ENCODE data around the gene LRRC74A. TPM values are rescaled to one million over a fixed set of nuclear protein-coding genes. Genes with fewer than 3 reads are reported as not detected.

LRRC74A gene
- total and polyA plus RNA-seq, 2 experiments from 2014 or later = not detected

DNA sequence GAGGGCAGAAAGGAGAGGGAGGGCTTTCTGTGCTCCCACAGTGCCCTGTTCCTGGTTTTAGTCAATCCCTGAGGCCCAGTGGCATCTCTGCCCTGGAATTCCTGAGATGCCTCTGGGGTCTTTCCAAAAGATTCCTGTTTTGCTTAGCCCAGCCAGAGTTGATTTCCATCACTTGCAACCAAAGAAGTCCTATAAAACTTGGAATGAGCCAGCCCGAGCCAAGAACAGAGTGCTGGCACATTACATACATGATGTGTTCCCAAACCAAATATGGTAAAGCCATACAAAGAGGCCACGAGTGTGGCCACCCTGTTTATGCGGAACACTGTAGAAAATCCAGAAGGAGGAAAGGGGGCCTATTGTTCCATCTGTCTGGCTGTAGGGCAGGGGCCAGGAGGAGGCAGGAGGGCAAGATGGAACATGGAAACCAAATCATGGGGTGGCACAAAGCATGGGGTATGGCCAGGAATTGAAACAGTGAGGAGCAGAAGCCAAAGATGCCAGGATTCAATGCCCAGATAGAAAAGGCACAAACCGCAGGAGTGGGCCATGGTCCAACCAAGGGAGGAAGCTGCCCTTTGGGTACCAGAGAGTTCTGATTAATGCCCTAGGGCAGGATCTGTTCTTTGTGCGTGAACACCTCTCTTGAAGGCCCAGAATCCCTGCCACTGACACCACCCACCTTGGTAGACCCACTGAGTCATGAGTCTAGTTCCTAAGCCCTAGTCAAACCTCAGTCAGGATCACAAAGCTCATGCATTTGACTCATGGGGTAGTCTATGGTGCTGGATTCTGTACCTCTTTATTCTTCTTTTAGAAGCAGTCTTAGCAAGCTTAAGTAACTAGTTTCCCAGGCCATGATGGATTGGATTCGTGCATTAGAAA is 75.2 kb downstream of the LRRC74A start:
- Mint-ChIP-seq H3K4me3 (no peak overlapping the region), H3K27ac (no peak overlapping the region), H3K27me3 (ENCODE audit: insufficient read depth, low read depth, poor library complexity) (peaks cover 14% of the 10 kb centered on the region), H3K9me3 (peaks cover 24% of the 10 kb centered on the region), H3K36me3 (ENCODE audit: low read depth) (0 out of 3 replicates have a peak, but pooled peaks cover 5% of the 10 kb centered on the region), H3K4me1 (peaks cover 7% of the 10 kb centered on the region; the same call in 2 of the 3 replicates)
- no peak for TF ChIP-seq EZH2phosphoT487 (IDR thresholded peaks at IDR 0.05; ENCODE audit: unreplicated experiment)
- no peak for TF ChIP-seq NANOG (IDR thresholded peaks at IDR 0.05; ENCODE audit: borderline replicate concordance)
- TF ChIP-seq JUNB (IDR thresholded peaks at IDR 0.05; ENCODE audit: unreplicated experiment) = no peak
- no peak for TF ChIP-seq CREB1 (CRISPR knock-in tag; IDR thresholded peaks at IDR 0.05; ENCODE audit: low read depth)
- TF ChIP-seq EZH2 (IDR thresholded peaks at IDR 0.05; ENCODE audit: low read depth, unreplicated experiment) = no peak
- no peak for TF ChIP-seq ZNF114 (CRISPR knock-in tag; IDR thresholded peaks at IDR 0.05)
- no peak for TF ChIP-seq ZNF462 (CRISPR knock-in tag; IDR thresholded peaks at IDR 0.05)
- TF ChIP-seq STAT1 (IDR thresholded peaks at IDR 0.05; ENCODE audit: unreplicated experiment) = no peak
- no peak for TF ChIP-seq POLR2AphosphoS5 (IDR thresholded peaks at IDR 0.05; ENCODE audit: low read depth)
- TF ChIP-seq, protein P1, sequence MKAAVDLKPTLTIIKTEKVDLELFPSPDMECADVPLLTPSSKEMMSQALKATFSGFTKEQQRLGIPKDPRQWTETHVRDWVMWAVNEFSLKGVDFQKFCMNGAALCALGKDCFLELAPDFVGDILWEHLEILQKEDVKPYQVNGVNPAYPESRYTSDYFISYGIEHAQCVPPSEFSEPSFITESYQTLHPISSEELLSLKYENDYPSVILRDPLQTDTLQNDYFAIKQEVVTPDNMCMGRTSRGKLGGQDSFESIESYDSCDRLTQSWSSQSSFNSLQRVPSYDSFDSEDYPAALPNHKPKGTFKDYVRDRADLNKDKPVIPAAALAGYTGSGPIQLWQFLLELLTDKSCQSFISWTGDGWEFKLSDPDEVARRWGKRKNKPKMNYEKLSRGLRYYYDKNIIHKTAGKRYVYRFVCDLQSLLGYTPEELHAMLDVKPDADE (IDR thresholded peaks at IDR 0.05) = no peak
- TF ChIP-seq ZNF331 (CRISPR knock-in tag; IDR thresholded peaks at IDR 0.05; ENCODE audit: low read depth) = no peak
- TF ChIP-seq CTCF (conservative IDR thresholded peaks at IDR 0.05; ENCODE audit: low read depth in 2 of 2) = no peak
- TF ChIP-seq, protein P2, sequence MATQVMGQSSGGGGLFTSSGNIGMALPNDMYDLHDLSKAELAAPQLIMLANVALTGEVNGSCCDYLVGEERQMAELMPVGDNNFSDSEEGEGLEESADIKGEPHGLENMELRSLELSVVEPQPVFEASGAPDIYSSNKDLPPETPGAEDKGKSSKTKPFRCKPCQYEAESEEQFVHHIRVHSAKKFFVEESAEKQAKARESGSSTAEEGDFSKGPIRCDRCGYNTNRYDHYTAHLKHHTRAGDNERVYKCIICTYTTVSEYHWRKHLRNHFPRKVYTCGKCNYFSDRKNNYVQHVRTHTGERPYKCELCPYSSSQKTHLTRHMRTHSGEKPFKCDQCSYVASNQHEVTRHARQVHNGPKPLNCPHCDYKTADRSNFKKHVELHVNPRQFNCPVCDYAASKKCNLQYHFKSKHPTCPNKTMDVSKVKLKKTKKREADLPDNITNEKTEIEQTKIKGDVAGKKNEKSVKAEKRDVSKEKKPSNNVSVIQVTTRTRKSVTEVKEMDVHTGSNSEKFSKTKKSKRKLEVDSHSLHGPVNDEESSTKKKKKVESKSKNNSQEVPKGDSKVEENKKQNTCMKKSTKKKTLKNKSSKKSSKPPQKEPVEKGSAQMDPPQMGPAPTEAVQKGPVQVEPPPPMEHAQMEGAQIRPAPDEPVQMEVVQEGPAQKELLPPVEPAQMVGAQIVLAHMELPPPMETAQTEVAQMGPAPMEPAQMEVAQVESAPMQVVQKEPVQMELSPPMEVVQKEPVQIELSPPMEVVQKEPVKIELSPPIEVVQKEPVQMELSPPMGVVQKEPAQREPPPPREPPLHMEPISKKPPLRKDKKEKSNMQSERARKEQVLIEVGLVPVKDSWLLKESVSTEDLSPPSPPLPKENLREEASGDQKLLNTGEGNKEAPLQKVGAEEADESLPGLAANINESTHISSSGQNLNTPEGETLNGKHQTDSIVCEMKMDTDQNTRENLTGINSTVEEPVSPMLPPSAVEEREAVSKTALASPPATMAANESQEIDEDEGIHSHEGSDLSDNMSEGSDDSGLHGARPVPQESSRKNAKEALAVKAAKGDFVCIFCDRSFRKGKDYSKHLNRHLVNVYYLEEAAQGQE (IDR thresholded peaks at IDR 0.05; ENCODE audit: unreplicated experiment) = no peak
- H2AFZ ChIP-seq = peak overlapping the region; percentile 24; the same call in 1 of the 2 replicates
- no peaks in the 10 kb centered on the region for H3K27me3 ChIP-seq (ENCODE audit: insufficient read depth)
- H3K79me2 ChIP-seq (replicated peaks; ENCODE audit: insufficient read depth) = no peaks in the 10 kb centered on the region
- H3K4me1 ChIP-seq (ENCODE audit: insufficient read depth) = no peaks in the 10 kb centered on the region
- no peak overlapping the region for H3K27ac ChIP-seq (ENCODE audit: low read depth)
- no peak for ATAC-seq
- H3F3A ChIP-seq (replicated peaks; ENCODE audit: low read depth) = 0 out of 2 replicates have a peak, but pooled peaks cover 2% of the 10 kb centered on the region
- no peak for DNase-seq (ENCODE audit: low spot score)
- no peak overlapping the region for H3K4me2 ChIP-seq
- H3K4me3 ChIP-seq = no peak overlapping the region
- H3K9me2 ChIP-seq (ENCODE audit: insufficient read depth) = no peaks in the 10 kb centered on the region
- no peaks in the 10 kb centered on the region for H4K20me1 ChIP-seq (replicated peaks; ENCODE audit: insufficient read depth)
- no peaks in the 10 kb centered on the region for H3K36me3 ChIP-seq (ENCODE audit: insufficient read depth)
